ENCODE data around the gene DTNB.

Gene DTNB

DNA sequence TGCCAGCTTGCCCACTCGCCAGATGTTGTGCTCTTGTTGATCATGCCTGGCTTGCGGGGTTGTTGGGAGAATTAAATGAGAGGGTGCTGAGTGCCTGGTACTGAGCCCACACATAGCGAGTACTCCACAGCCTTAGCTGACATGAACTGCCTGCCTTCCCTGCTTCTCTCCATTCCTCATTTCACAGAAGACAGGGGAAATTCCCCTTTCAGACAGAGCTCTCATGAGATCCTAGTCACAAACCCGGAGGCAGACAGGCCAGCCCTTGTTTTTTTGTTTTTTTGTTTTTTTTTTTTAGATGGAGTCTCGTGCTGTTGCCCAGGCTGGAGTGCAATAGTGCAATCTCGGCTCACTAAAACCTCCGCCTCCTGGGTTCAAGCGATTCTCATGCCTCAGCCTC lies 314.5 kb downstream of the DTNB start:
- TF ChIP-seq, protein P1, sequence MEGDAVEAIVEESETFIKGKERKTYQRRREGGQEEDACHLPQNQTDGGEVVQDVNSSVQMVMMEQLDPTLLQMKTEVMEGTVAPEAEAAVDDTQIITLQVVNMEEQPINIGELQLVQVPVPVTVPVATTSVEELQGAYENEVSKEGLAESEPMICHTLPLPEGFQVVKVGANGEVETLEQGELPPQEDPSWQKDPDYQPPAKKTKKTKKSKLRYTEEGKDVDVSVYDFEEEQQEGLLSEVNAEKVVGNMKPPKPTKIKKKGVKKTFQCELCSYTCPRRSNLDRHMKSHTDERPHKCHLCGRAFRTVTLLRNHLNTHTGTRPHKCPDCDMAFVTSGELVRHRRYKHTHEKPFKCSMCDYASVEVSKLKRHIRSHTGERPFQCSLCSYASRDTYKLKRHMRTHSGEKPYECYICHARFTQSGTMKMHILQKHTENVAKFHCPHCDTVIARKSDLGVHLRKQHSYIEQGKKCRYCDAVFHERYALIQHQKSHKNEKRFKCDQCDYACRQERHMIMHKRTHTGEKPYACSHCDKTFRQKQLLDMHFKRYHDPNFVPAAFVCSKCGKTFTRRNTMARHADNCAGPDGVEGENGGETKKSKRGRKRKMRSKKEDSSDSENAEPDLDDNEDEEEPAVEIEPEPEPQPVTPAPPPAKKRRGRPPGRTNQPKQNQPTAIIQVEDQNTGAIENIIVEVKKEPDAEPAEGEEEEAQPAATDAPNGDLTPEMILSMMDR (IDR thresholded peaks at IDR 0.05; ENCODE audit: low read depth, low read length, missing control alignments), result no peak
- H3K4me3 ChIP-seq (replicated peaks; ENCODE audit: low read depth, low read length), result no peak overlapping the region

DNA sequence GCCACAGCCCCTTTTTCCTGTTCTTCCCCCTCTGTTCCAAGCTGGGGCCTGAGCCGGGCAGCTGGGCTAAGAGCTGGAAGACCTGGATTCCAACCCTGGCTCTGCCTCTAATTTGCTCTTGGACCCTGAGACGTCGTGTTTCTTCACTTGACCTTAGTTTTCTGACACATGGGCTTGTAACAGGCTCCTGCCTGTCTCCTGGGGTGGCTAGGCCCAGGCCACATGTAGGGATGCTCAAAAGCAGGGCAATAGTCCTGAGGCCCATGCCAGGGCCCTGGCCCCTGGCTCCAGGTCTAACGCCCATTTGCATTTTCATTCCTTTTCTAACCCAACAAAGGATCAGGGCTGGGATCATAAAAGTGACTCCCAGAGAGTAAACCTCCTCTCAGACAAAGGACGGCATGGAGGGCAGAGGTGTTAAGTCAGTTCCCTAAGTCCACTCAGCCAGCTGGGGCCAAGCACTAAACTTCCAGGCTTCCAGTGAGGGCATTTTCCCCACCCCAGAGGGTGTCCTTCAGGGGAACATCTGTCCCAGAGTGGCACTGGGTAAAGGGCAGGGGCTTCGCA lies 315.0 kb downstream of the DTNB start:
- TF ChIP-seq, protein P1 (IDR thresholded peaks at IDR 0.05; ENCODE audit: low read depth, low read length, missing control alignments), result no peak
- DNase-seq (ENCODE audit: extremely low read depth, low read depth), result no peak

More for the DNA sequence above, 314.5 kb downstream of the DTNB start:
- DNase-seq (ENCODE audit: extremely low read depth, low read depth), result no peak

DNA sequence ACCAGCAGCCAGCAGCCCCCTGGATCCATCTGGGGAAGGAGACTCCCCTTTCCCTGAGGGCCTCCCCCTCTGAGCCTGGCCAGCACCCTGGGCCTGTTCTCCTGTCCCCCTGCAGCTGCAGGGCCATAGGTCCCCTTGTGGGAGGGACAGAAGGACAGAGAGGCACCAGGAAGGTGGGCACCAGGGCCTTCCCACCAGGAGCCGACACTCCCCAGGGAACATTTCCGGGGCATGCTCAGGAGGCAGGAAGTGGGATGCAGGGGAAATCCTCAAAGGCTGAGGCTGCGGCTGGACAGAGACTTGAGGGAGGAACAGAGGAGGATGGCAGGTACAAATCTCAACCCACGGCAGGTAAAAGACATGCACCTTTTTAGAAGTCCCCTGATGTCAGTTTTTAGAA lies 317.3 kb downstream of the DTNB start:
- TF ChIP-seq, protein P1 (IDR thresholded peaks at IDR 0.05; ENCODE audit: low read depth, low read length, missing control alignments), result no peak
- no peak for DNase-seq (ENCODE audit: extremely low read depth, low read depth)
- H3K4me3 ChIP-seq (replicated peaks; ENCODE audit: low read depth, low read length), result no peak overlapping the region

More for the DNA sequence above, 315.0 kb downstream of the DTNB start:
- H3K4me3 ChIP-seq (replicated peaks; ENCODE audit: low read depth, low read length), result no peak overlapping the region

DNA sequence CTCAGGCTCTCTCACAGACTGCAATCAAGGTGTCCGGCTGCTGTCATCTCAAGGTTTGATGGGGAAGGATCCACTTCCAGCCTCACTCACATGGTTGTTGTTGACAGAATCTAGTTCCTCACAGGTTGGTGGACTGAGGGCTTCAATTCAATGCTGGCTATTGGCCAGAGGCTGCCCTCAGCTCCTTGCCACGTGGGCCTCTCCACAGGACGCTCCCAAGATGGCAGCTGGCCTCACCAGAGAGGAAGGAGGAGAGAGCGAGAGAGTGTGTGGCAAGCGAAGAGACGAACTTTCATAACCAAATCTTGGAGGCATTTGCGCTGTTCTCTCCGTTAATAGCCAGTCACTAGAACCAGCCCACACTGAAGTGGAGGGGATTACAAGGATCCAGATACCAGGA lies 318.1 kb downstream of the DTNB start:
- TF ChIP-seq, protein P1 (IDR thresholded peaks at IDR 0.05; ENCODE audit: low read depth, low read length, missing control alignments), result no peak
- H3K4me3 ChIP-seq (replicated peaks; ENCODE audit: low read depth, low read length), result no peak overlapping the region
- DNase-seq (ENCODE audit: extremely low read depth, low read depth), result no peak

DNA sequence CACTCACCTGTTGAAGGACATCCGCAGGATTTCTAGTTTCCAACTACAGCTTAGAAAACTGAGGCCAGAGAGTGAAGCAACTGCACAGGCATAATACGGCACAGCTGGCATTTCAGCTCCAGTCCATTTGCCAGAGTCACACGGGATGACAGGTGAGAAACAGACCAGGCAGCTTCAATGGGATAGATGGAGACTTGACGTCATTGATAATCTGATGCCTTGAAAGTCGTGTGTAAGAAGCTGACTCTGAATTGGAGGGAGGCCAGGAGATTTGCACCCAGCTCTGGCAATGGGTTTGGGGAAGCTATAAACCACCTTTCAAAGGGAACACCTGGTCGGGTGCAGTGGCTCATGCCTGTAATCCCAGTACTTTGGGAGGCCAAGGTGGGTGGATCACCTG lies 319.3 kb downstream of the DTNB start:
- no peak overlapping the region for H3K4me3 ChIP-seq (replicated peaks; ENCODE audit: low read depth, low read length)
- TF ChIP-seq, protein P1 (IDR thresholded peaks at IDR 0.05; ENCODE audit: low read depth, low read length, missing control alignments), result no peak
- DNase-seq (ENCODE audit: extremely low read depth, low read depth), result no peak

DNA sequence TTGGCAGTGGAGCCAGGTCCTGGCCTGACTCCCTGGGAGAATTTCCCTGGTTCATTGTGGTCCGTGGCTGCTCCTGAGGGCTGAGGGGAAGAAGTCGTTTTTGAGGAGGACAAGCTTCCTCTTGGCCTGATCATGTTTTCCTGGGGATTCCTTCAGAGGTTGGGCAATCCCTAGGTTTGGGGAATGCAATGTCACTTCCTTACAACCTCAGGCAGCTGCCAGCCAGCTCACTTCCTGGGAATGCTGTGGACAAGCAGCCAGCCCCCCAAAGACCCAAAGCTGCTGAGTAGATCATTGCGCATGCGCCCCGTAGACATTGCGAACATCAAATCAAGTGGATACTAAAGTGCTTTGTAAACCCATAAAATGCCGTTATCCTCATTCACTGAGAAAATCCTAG lies 324.0 kb downstream of the DTNB start:
- TF ChIP-seq, protein P1 (IDR thresholded peaks at IDR 0.05; ENCODE audit: low read depth, low read length, missing control alignments), result no peak
- no peak for DNase-seq (ENCODE audit: extremely low read depth, low read depth)
- no peak overlapping the region for H3K4me3 ChIP-seq (replicated peaks; ENCODE audit: low read depth, low read length)

DNA sequence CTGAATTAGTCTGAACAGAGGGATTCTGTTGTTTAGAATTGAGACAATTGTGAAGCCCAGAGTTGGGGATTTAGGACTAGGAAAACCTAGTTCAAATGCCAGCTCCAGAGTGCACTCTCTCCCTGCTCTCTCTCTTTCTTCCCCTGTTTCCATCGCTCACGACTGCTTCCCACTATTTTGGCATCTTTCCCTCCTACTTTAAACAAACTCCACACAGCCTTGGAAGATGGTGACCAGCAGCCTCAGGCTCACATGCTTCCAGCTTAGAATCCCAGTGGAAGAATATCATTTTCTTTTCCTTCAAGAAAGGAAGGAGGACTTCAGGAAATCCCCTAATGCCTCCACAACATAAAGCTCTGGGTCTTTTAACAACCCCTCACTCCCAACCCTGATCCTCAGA lies 325.5 kb downstream of the DTNB start:
- DNase-seq (ENCODE audit: extremely low read depth, low read depth), result no peak
- H3K4me3 ChIP-seq (replicated peaks; ENCODE audit: low read depth, low read length), result no peak overlapping the region
- TF ChIP-seq, protein P1 (IDR thresholded peaks at IDR 0.05; ENCODE audit: low read depth, low read length, missing control alignments), result no peak

Measured in HFF-Myc (cell line).